IMR-90 (cell line): ENCODE results near the gene ASB6.

Source experiments
- FOS ChIP-seq: fragments of 150-350 bp; IDR thresholded peaks from 2 replicates; pipeline ENCODE4 v1.6.1; 2016; ENCODE audit warnings: low read depth, low read length
- POLR2A ChIP-seq: IDR thresholded peaks from 2 replicates; pipeline ENCODE4 v1.6.1; 2012; ENCODE audit warnings: mild to moderate bottlenecking, low read depth, low read length
- TF ChIP-seq, protein P1 (sequence below): conservative IDR thresholded peaks from 2 replicates; pipeline ENCODE4 v1.5.1; 2012; ENCODE audit warnings: mild to moderate bottlenecking, low read depth, low read length, improper control_type of control experiment

GRCh38 chr9:129598089-129598596, 43.8 kb downstream of the ASB6 start:
- TF ChIP-seq, protein P1, sequence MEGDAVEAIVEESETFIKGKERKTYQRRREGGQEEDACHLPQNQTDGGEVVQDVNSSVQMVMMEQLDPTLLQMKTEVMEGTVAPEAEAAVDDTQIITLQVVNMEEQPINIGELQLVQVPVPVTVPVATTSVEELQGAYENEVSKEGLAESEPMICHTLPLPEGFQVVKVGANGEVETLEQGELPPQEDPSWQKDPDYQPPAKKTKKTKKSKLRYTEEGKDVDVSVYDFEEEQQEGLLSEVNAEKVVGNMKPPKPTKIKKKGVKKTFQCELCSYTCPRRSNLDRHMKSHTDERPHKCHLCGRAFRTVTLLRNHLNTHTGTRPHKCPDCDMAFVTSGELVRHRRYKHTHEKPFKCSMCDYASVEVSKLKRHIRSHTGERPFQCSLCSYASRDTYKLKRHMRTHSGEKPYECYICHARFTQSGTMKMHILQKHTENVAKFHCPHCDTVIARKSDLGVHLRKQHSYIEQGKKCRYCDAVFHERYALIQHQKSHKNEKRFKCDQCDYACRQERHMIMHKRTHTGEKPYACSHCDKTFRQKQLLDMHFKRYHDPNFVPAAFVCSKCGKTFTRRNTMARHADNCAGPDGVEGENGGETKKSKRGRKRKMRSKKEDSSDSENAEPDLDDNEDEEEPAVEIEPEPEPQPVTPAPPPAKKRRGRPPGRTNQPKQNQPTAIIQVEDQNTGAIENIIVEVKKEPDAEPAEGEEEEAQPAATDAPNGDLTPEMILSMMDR, result no peak
- TF ChIP-seq POLR2A (no peak), FOS (no peak)
